HG03469 (cell line): ENCODE results near the gene SPATA46.

Experiments
- ATAC-seq: cut with Tn5 transposase; IDR thresholded peaks from one replicate; pipeline ENCODE4 v1.9.1; 2021; ENCODE audit warnings: mild to moderate bottlenecking, moderate library complexity, moderate number of reproducible peaks; ENCODE audit not compliant: unreplicated experiment

The SPATA46 gene

DNA sequence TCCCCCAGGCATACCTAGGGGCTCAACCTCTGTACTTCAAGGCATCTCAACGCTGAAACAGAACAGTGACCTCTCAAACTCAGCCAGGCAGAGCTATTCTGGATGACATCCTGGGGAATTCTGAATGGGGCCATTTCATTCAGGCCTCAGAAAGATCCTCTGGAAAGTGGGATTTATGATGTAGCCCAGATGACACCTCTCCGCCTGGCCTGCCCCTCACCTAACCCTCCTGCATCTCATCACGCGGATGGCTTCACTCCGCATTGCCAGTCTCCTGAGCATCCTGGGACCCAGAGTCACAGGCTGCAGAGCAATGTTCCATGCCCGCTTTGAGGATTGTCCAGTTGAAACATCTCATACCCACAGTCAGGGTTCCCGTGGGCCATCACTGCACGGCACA lies 1.2 kb downstream of the SPATA46 start:
- ATAC-seq = no peak

DNA sequence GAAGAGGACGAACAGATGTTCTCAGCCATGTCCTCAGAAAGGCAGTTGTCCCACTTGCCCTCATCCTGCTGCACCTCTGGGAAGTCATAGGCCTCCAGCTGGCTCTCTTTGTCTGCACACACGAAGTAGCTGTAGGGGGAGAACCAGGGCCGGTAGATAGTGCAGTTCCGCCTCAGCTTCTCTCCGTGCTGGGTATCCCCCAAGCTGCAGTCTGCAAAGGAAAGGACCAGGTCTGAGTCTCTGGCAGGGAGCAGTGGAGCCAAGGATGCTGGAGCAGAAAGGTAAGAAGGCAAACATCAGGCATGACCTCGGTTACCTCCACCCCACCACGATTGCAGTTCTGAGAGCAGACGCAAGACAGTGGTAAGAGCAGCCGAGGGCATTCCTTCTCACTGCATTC lies 2.2 kb downstream of the SPATA46 start:
- no peak for ATAC-seq

DNA sequence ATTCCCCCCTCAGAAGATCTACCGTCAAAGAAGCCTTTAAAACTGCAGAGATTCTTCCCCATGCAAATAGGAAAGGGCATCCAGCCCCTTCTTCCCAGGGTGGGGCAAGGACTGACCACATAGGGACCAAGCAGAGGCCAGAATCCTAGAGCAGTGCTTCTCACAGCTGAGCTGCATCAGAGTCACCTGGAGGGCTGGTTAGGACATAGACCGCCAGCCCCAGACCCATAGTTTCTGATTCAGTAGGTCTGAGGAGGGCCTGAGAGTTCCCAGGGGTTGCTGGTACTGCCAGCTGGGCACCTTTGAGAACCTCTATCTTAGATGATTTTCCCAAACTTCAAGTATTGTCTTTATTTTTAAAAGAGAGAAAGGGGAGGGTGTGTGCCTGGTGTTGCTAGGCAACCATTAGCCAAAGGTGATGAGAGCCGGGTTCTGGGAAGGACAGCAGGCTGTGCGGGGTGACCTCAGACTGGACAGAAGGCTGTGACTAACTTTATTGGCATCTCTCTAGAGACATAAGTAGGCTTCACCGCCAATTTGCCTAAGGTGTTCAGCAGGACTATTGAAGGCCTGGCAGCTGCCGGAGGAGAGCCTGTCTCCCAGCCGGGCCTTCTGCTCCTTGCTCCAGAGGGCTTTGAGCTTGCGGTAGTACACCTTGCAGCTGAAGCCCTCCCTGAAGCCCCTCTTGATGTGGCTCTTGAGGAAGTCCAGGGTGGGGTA lies 3.0 kb downstream of the SPATA46 start:
- ATAC-seq = no peak

DNA sequence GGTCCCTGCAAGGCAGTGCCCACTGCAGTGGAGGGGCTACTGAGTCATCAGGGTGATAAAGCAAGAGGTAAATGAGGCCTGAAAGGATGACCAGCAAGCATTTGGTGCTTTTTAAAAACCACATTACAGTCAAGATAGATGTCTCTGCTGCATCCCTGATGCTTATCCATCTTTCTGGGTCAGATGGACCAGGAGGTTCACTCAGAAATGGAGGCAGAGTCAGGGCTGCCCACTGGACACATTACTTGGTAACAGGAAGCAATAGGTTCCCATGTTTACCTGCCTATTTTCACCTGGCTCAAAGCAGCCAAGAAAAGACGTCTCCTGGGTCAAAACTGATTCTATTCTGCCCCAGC lies 3.6 kb downstream of the SPATA46 start:
- ATAC-seq = no peak

DNA sequence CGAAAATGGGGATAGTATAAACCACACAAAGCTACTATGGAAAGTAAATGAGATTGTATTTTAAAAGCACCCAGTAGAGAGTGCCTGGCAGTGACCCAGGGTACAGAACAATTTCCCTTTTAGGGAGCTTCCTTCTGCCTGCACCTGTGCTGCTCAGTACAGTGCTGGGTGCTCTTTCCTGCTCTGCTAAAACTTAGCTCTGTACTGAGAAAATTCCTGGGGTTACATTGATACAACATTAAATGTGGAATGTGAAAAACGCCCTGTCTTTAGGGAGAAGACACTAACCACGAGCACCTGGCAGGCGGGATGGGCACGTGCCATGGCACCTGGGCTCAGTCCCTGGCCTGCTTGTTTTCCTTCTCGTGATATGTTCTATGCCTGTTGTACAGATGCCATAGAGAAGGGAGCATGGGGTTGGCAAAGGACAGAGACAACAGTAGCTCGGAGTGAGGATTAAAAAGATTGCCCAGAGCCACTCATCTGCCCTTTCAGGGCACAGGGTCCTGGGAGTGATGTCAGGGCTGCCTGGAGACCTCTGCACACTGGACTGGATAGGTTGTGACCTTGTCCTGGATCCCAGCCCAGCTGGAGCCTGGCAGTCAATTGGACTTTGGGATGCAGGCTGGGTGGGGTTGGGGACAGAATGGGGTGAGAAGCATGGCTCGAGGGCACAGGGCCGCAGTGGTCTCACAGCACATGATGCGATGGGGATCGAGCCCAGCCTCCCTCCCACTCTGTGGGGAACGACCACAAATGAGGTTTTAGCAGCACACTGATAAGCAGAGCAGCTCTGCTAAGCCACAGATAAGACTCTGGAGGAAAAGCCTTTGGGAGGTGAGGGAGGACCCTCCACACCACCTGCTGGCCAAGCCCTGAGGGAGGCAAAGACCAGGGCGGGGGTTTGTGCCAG lies 4.2 kb downstream of the SPATA46 start:
- ATAC-seq = no peak

DNA sequence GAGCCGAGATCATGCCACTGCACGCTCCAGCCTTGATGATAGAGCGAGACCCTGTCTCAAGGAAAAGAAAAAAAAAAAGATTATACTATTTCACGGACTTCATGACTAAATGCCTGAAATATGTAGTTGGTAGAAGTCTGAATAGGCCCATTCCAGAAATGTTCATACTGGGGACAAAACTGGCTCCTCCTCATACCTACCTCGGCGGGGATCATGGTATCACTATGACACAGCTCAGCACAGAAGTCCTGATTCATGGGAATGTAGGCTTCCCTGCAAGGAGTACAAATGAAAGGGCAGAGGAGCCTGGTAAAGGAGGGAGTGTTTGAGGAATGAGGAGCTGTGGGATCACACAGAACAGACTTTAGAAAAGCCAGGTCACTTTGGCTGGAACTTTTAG lies 5.0 kb downstream of the SPATA46 start:
- no peak for ATAC-seq

DNA sequence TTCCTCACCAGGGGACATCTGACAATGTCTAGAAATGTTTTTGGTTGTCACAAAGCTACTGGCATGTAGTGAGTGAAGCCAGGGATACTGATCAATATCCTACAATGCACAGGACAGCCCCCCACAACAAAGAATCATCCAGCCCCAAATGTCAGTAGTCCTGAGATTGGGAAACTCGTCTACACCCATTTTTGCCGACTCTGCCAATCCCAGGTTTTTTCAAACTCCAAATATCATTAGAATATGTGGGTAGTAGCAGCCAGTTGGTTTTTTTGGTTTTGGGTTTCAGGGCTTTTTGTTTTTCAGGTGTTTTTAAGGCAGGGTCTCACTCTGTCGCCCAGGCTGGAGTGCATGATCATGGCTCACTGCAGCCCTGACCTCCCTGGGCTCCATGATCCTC lies 5.9 kb downstream of the SPATA46 start:
- no peak for ATAC-seq

DNA sequence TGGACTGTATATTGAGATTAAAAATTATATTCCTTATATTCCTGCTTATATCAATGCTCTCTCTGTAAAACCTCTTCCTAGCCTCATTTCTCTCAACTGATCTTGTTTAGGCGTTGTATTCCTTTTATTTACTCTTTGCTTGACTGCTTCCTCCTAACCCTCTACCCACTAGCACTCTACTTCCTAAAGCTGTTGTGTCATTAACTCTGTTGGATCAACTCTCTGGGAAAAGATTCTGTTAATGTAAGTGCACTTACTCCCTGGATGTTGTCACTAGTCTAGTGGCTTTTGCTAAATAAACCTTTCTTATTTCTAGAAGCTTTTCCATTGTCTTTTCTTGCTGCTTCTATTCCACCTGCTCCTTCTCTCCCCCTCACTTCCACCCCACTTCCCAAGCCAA lies 6.5 kb downstream of the SPATA46 start:
- ATAC-seq = no peak

DNA sequence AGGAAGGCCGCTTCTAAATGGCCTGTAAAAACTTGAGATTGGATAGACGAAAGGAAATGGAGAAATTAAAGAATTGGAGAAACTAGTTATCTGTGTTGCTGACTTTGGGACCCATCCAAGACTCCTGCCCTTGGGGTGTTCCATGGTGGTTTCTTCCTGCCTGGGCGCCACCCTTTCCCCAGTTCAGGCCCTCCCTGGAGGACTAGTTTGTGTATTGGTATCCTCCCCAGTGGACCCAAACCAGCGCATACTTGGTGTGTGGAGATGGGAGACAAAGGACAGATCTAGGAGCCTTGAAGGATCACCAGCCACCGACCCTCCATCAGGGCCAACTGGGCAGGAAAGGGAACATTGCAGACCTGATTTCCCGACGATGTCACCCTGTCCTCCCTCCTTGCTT lies 7.1 kb downstream of the SPATA46 start:
- no peak for ATAC-seq

DNA sequence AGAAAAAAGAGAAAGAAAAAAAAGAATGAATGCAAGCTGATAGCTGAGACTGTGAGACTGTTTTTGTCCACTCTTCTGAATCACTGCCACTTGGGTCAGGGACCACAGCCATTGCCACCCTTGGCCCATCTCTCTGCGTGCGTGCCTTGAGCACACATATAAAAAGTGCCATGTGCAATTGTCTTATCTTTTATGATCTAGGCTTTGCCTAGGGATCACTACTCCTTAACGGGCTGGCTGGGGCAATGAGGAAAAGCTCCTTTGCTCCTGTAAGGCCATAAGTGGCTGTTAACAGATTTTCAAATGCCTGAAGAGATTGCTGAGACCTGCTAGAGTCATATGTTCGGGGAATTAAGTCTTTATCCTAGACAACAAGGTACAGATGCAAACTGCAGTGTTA lies 8.2 kb downstream of the SPATA46 start:
- ATAC-seq = no peak

DNA sequence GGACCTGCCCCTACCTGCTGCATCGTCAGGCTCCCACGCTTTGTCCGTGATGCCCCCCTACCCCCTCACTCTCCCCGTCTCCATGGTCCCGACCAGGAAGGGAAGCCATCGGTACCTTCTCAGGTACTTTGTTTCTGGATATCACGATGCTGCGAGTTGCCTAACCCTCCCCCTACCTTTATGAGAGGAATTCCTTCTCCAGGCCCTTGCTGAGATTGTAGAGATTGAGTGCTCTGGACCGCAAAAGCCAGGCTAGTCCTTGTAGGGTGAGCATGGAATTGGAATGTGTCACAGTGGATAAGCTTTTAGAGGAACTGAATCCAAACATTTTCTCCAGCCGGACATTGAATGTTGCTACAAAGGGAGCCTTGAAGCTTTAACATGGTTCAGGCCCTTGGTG lies 8.9 kb downstream of the SPATA46 start:
- ATAC-seq = no peak

DNA sequence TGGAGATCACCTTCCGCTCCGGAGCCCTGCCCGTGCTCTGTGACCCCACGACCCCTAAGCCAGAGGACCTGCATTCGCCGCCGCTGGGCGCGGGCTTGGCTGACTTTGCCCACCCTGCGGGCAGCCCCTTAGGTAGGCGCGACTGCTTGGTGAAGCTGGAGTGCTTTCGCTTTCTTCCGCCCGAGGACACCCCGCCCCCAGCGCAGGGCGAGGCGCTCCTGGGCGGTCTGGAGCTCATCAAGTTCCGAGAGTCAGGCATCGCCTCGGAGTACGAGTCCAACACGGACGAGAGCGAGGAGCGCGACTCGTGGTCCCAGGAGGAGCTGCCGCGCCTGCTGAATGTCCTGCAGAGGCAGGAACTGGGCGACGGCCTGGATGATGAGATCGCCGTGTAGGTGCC lies 9.6 kb downstream of the SPATA46 start:
- ATAC-seq = no peak

DNA sequence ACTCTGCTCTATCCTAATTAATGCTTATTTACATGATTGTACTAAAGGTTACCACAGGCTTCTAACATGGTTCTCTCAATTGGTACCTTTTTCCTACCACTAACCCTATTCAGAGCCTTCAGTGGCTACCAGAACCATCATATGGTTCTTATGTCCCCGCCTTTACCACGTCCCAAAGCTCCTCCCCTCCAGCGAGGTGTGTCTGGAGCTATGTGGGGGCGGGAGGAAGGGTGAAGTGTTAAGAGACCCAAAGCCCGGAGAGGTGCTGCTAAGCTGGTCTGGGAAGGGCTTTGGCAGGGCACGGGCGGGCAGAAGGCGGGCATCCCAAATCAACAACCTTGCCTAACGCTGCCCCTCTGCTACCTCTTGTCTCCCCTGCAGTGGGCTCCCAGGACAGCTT lies 10.0 kb downstream of the SPATA46 start:
- ATAC-seq = no peak

DNA sequence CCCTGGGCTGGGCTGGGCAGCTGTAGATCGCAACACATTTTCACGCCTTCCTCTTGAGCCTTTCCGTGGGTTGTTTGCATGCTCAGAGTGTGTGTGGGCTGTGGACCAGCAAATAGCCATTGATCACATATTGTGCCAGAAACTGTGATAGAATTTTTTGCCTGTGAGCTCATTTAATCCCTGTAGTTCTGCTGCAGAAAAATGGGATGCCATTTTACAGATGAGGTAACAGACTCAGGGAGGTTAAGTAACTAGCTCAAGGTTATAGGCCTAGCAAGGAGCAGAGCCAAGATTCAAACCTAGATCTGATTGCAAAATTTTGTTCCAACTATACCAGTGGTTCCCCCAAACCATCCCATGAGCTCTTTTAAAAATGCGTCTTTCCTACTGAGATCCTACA lies 10.5 kb downstream of the SPATA46 start:
- no peak for ATAC-seq

DNA sequence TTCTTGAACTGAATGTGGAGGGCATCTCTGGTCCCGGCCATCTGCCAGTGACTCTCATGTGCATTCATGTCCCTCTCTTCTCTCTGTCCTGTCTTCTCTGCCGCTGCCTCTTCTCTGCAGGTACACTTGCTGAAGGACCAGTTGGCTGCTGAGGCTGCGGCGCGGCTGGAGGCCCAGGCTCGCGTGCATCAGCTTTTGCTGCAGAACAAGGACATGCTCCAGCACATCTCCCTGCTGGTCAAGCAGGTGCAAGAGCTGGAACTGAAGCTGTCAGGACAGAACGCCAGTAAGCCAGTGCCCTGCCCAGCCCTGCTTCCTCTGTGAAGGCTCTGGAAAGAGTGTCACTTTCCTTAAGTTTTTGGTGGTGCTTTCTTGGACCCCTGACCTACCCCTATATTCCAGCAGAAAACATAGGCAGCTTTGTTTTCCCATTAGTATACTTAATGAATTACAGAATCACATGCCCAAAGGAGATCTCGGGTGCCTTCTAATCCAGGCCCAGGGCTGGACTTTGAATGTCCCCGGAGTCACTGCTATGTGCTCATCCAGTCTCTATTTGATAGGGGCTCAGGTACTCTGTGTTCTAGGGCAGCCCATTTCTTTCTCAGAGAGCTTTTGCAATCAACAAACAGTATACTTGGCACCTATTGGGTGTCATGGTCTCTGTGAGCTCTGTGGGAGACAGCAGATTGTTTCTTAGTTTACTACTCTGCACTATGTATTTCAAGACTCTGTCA lies 11.2 kb downstream of the SPATA46 start:
- no peak for ATAC-seq

DNA sequence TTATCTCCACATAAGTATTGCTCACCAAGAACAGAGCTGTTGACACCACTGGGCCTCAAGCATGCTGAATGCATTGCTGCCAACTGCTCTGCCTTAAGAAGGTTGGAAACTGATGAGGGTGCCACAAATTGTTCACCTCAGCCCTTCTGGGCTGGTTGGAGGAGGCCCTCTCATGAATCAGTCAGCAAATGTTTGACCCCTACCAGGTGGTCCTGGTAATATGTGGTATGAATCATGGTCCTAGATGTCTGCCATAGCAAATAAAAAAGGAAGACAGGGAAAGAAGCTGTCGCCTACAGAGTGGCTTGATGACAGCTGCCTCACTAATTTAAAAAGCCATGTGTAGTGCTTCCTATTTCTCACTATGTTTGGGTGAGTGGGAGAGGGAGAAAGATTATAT lies 12.2 kb downstream of the SPATA46 start:
- ATAC-seq = no peak

DNA sequence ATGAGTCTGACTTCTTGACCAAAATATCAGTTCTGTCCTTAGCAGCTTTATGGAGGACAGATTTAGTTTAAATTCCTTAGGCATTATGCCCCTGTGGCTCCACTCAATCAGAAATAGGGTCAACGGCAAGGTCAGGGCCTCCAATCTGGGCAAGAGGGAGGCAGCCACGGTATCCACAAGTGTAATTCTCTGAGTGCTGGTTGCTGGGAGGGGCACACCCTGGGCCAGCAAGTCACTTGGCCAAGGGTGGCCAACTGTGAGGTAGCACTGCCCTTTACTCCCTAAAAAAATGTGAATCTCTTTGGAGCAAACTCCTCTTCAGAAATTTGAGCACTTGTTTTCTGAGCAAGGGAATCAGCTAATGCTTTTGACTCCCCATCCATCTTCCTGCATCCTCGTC lies 12.8 kb downstream of the SPATA46 start:
- ATAC-seq = no peak

DNA sequence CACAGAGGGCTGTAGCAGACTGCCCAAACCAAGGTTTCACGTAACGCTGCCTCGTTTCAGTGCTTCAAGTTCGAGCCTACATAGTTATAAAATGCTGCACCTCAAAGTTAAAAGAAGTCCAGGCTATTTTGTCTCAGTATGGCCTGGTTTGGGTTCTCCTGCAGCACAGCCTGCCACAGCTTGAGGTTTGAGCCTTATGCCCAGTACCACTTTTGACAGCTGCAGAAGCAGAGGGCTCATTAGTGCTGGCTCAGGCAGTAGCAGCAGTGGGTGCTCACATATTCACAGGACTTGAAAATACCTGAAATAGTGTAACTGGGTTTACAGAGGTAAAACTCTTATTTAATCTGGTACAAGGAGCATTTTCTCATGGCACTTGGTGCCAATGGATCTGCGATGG lies 15.3 kb downstream of the SPATA46 start:
- peak; percentile 25 for ATAC-seq

DNA sequence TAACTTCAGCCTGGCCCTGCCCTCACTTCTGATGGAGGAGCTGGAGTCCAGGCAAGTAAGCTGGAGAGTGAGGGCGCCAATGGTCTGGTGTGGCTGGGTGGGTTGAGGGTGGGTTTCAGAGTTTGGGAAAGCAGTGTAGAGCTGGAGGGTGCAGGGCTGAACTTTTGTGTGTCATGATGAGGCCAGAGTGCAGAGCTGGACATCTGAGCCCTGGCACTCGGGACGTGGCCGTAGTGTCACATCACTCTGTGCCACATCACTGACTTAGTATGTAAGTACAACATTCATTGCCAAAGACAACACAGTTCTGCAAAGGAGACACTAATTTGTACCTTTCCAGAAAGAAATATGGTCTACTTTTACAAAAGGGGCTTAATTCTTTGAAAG lies 15.8 kb downstream of the SPATA46 start:
- ATAC-seq = no peak

DNA sequence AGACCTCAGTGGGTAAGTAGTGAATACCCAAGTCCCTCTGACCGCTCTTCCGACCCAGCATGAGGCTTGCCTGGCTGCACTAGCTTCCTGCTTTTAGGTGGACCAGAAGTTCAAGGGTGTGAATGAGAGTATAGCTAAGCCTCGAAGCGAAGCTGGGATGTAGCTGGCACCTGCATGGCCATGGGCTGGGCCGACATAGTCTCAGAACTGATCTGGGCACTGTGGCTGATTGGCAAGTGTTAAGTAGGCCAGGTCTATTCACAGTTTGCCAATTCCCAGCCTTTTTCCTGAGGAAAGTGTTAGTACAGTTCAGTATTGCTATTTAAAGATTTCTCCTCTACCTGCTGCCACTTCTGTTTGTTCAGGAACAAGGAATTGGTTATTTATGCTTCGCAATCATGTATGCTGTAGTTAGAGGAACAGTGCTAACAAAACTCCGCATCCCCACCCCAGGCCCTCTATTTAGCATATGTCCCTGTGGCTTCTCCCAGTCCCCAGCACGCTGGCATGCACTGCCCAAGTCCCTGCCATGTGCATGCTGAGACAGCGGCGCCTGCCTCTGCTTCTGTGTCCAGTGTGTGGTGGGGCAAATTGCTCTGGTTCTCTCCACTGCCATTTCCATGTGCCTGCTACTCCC lies 16.3 kb downstream of the SPATA46 start:
- ATAC-seq = no peak

DNA sequence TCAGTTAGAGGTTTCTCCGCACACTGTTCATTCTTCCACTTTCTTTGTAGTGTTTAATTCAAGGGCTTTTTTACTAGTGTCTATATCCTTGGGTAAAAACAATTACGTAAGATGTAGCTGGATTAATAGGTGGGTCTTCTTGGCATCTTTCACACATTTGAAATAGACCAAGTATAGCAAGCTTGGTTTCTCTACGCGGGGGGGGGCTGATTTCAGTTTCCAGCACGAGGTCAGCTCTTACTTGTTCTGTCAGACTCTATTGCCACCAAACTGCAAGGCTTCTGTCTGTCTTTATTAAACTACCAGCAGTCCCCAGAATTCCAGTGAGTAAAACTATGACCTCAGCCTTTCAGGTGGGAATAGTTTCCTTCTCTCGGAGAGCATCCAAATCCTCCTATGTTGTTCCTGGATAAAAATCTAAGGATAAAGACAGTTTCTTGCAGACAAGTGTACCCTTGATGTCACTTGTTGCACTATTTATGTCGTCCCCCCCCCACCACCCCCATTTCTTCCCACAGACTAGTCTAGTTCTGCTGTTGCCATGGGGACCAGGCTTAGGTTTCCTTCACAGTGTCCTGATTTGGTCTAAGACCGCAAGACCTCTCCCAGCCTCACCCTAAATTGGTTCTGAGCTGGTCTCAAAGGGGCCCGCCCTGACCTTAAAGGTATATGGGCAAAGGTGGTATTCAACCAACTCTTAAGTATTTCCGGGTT lies 17.0 kb downstream of the SPATA46 start:
- ATAC-seq = no peak
